ENCODE results near the gene EMD. TPM values are rescaled to one million over a fixed set of nuclear protein-coding genes. Genes with fewer than 3 reads are reported as not detected.

EMD gene
- polyA plus RNA-seq, 1 donor (not counting 4 experiments of a cell fraction or from before 2014, with no cell fraction given) = 36.9 TPM

GRCh38 chrX:154333116-154333515 lies 46.0 kb upstream of the EMD start:
- Histone ChIP-seq H3K79me2 (ENCODE audit: control insufficient read depth, insufficient read depth, low read length) (no peaks in the 10 kb centered on the region), H3K4me1 (ENCODE audit: control insufficient read depth, extremely low read depth, insufficient read depth, low read length) (no peaks in the 10 kb centered on the region), H2AFZ (ENCODE audit: control insufficient read depth, low read length) (no peak overlapping the region), H3K27me3 (ENCODE audit: control insufficient read depth, extremely low read depth, insufficient read depth, low read length) (no peaks in the 10 kb centered on the region), H3K27ac (ENCODE audit: control insufficient read depth, insufficient read depth, low read length) (no peak overlapping the region), H3K4me3 (ENCODE audit: control insufficient read depth in 2 of 3, extremely low read depth in 1 of 3, insufficient read depth in 2 of 3, low read depth in 1 of 3, low read length in 3 of 3) (no peak overlapping the region), H3K9me1 (ENCODE audit: control insufficient read depth, extremely low read depth, insufficient read depth, low read length) (no peaks in the 10 kb centered on the region), H3K9me3 (ENCODE audit: control insufficient read depth, low read depth, low read length) (no peaks in the 10 kb centered on the region), H3K36me3 (ENCODE audit: control insufficient read depth in 2 of 2, extremely low read depth in 1 of 2, insufficient read depth in 2 of 2, low read length in 2 of 2) (no peaks in the 10 kb centered on the region), H3K4me2 (ENCODE audit: control insufficient read depth, extremely low read depth, insufficient read depth, low read depth, low read length) (no peak overlapping the region), H3K9ac (ENCODE audit: control insufficient read depth, extremely low read depth, insufficient read depth, low read length) (no peak overlapping the region), H4K20me1 (ENCODE audit: control insufficient read depth, extremely low read depth, insufficient read depth, low read length) (no peaks in the 10 kb centered on the region)
- TF ChIP-seq CTCF (optimal IDR thresholded peaks at IDR 0.05 in 1 of 3, IDR thresholded peaks at IDR 0.05 in 1 of 3, conservative IDR thresholded peaks at IDR 0.05 in 1 of 3; ENCODE audit: extremely low read depth in 1 of 3, insufficient read depth in 2 of 3, low read length in 3 of 3) (no peak), EZH2 (IDR thresholded peaks at IDR 0.05; ENCODE audit: low read length) (no peak)
- DNase-seq (ENCODE audit: low read depth, low spot score) = no peak
- dilution Hi-C loops (cut with MboI; ENCODE audit: extremely low pct_ligation_motif_present, low sequenced_read_pairs) = no loop called here
- no peak for FAIRE-seq

- Histone ChIP-seq H3K27me3 (ENCODE audit: control insufficient read depth, extremely low read depth, insufficient read depth, low read length) (no peaks in the 10 kb centered on the region), H3K4me2 (ENCODE audit: control insufficient read depth, extremely low read depth, insufficient read depth, low read depth, low read length) (no peak overlapping the region), H3K4me1 (ENCODE audit: control insufficient read depth, extremely low read depth, insufficient read depth, low read length) (no peaks in the 10 kb centered on the region), H3K36me3 (ENCODE audit: control insufficient read depth in 2 of 2, extremely low read depth in 1 of 2, insufficient read depth in 2 of 2, low read length in 2 of 2) (no peaks in the 10 kb centered on the region), H4K20me1 (ENCODE audit: control insufficient read depth, extremely low read depth, insufficient read depth, low read length) (no peaks in the 10 kb centered on the region), H3K79me2 (ENCODE audit: control insufficient read depth, insufficient read depth, low read length) (no peaks in the 10 kb centered on the region), H3K9ac (ENCODE audit: control insufficient read depth, extremely low read depth, insufficient read depth, low read length) (no peak overlapping the region), H2AFZ (ENCODE audit: control insufficient read depth, low read length) (no peak overlapping the region), H3K9me3 (ENCODE audit: control insufficient read depth, low read depth, low read length) (no peaks in the 10 kb centered on the region), H3K9me1 (ENCODE audit: control insufficient read depth, extremely low read depth, insufficient read depth, low read length) (no peaks in the 10 kb centered on the region), H3K27ac (ENCODE audit: control insufficient read depth, insufficient read depth, low read length) (no peak overlapping the region), H3K4me3 (ENCODE audit: control insufficient read depth in 2 of 3, extremely low read depth in 1 of 3, insufficient read depth in 2 of 3, low read depth in 1 of 3, low read length in 3 of 3) (no peak overlapping the region)
- dilution Hi-C loops (cut with MboI; ENCODE audit: extremely low pct_ligation_motif_present, low sequenced_read_pairs) = no loop called here
- no peak for DNase-seq (ENCODE audit: low read depth, low spot score)
- FAIRE-seq = no peak
- no peak for TF ChIP-seq EZH2 (IDR thresholded peaks at IDR 0.05; ENCODE audit: low read length)
- no peak for TF ChIP-seq CTCF (optimal IDR thresholded peaks at IDR 0.05 in 1 of 3, IDR thresholded peaks at IDR 0.05 in 1 of 3, conservative IDR thresholded peaks at IDR 0.05 in 1 of 3; ENCODE audit: extremely low read depth in 1 of 3, insufficient read depth in 2 of 3, low read length in 3 of 3)
Observed at GRCh38 chrX:154333837-154334271, 45.2 kb upstream of the EMD start.

Data from keratinocyte (primary cell).